Measurements from ENCODE around the gene C16orf92.

C16orf92 gene, protein sequence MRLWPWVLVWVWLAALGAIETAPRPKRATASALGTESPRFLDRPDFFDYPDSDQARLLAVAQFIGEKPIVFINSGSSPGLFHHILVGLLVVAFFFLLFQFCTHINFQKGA

DNA sequence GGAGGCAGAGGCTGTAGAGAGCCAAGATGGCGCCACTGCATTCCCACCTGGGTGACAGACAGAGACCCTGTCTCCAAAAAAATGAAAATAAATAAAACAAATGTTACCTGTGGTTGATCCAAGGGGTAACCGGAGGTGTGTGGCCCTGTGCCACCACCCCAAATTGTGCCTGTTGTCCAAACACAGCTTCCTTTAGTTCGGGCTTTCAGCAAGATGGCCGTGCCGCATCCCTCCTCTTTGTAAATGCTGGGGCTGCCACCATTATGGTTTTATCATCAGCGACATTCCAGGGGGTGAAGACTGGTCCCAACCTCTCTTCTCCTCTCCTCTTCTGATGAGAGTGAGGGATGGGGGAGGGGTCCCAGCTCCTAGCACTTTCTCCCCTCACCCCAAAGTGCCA is at the start of gene C16orf92:
Gene C16orf92 (plus strand): TSS at position 312 of the 400 bp plus-strand sequence. CDS start 143 bp downstream, outside the sequence.
- DNase-seq: no peak

DNA sequence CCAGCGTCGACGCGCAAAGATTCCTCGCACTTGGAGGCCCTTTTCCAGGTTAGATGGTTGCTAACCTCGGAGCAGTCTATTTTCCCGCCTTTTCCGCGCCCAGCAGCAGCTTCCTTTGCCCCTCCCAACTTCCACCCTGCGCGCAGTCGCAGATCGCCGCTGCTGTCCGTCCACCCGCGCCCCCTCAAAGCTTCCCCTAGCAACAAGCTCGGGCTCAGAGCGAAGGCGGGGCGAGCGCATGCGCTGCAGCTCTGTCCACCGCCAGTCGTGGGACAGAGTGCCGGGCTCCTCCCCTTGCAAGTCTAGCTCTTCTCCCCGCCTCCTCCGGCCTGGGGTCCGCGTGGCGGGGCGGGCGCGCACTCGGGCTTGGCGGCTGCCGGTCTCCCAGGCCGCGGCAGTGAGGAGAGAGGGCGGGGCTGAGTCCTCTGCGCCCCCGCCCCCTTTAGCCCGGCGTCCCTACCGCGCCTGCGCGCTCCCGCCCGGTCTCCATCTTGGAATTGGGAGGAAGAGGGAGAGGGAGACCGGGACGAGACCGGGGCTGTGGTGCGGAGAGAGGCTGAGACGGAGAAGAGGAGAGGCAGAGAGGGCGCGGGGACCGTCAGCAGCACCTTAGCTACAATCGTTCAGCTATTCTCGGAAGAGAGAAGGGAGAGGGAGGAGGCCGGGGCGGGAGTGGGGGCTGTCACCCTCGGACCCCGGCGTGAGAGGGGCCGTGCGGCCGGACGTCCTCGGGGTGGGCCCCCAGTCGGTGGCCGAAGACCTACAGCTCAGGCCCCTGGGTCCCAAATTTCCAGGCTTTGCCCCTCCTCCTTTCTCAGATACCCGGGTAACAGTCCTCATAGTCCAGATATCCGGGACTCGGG is 49.4 kb upstream of the C16orf92 start, which contains the start of gene TAOK2:
Gene TAOK2 (plus strand): TSS at position 485 of the 863 bp plus-strand sequence. CDS start 3,905 bp downstream, outside the sequence.
- DNase-seq: peak; percentile 91

DNA sequence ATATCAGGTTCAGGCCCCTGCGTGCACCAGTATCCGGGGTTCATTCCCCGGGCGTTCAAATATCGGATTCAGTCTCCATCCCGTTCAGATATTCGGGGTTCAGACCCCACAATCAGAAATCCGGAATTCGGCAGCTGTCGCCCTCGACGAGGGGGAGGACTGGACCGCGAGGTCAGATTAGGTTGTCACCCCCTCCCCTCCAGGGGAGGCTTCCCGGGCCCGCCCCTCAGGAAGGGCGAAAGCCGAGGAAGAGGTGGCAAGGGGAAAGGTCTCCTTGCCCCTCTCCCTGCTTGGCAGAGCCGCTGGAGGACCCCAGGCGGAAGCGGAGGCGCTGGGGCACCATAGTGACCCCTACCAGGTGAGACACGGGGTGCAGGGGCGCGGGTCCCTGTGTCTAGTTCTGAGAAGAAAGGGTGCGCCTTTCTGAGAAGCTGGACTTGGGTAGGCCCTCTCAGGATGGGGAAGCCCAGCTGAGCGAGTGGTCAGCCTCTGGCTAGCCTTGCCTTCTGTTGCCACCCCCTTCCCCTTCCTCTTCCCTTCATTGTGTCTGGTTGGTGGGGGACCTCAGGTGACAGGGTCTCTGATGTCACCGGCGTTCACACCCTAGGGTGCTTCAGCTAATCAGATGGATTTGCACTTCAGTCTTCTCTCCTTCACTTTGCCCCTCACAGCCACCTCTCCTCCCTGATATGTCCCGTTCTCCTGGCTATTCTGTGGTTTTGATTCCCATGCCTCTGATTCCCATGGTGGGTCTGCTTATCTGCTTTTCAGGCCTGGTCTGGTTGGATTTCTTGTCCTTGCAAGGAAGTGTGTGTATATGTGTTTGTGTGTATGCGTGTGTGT is 48.5 kb upstream of the C16orf92 start:
- DNase-seq: no peak

DNA sequence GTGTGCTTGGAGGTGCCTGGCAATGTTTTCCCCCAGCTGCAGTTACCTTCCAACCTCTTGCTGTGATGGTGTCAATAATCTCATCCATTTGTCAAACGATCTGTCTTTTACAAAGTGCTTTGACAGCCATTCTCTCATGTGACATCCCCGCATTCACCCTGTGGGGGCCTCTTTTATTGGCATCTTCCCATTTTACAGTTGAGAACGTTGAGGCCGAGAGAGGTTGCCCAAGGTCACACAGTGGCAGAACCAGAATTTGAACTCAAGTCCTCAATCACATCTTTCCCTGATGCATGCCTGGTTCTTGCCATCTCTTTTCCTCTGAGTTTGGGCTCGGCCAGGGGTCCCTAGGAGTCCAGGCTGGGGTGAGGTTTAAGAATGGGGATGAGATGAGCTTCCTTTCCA is 47.9 kb upstream of the C16orf92 start:
- no peak for DNase-seq

DNA sequence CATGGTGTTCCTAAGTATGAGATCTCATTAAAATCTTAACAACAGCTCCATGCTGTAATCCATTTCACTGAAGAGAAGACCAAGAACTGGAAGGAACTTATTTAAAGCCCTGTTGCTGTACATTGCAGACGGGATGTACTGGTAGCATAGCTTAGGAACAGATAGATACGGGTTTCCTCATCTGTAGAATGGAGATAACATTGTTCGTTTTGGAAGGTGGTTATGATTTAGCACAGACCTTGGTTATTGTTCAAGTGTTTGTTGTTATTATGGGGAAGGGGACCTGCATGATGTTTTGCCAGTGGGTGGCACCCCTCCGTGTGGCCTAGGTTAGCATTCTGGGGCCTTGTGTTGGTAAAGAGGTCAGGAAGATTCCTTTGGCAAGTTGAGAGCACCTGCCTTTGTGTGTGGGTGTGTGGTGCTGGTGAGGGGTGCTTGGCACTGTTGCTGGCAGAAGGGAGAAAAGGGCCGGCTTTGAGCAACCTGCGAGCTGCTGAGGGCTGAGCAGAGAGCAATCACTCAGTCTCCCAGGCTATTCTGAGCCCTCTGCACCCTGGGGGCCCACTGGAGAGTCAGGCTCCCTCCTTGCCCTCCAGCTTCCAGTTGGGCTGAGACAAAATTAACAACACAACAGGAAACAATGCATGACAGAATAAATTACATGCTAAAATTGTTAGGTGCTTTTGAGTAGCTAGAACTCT is 47.0 kb upstream of the C16orf92 start:
- no peak for DNase-seq

DNA sequence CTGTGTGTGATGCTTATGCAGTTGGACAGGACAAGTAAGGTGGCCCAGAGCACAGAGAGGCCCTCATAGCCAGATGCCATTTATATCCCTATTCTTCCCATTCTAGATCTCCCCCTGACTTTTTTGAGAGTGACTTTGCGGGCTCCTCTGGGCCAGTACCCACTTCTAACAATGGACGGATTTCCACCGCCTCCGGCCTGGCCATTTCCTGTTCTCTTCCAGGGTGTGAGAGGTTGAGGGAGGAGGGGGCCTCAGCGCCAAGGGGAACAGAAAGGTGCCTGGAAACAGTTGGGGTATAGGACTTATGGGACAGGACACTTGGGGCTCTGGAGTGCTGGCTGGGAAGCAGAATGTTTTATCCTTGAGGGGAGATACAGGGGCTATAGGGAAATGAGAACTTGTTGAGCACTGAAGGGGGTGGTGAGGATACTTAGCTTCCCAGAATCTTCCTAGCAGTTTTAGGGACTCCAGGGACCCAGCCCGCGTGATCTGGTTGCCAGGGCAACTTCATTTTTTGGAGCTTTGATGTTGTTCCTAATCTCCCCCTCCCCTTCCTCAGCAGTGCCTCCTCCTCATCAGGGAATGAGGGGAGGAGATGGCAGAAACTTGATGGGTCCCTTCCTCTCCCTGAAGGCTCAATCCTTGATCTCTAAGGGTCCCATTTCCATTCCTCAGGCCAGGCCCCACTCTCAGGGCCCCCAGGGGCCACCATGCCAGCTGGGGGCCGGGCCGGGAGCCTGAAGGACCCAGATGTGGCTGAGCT is 45.8 kb upstream of the C16orf92 start:
- DNase-seq: no peak

DNA sequence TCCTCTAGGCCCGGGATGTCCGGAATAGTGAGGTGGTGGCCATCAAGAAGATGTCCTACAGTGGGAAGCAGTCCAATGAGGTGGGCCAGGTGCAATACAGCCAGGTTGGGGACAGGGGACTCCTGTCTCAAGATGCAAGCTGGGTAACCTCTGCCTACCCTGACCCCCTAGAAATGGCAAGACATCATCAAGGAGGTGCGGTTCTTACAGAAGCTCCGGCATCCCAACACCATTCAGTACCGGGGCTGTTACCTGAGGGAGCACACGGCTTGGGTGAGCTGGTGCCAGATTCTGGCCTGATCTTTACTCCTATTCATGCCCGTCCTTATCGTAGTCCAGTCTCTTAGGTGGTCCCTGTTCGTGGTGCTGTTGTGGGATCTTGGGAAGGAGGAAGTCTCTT is 44.9 kb upstream of the C16orf92 start:
- no peak for DNase-seq

DNA sequence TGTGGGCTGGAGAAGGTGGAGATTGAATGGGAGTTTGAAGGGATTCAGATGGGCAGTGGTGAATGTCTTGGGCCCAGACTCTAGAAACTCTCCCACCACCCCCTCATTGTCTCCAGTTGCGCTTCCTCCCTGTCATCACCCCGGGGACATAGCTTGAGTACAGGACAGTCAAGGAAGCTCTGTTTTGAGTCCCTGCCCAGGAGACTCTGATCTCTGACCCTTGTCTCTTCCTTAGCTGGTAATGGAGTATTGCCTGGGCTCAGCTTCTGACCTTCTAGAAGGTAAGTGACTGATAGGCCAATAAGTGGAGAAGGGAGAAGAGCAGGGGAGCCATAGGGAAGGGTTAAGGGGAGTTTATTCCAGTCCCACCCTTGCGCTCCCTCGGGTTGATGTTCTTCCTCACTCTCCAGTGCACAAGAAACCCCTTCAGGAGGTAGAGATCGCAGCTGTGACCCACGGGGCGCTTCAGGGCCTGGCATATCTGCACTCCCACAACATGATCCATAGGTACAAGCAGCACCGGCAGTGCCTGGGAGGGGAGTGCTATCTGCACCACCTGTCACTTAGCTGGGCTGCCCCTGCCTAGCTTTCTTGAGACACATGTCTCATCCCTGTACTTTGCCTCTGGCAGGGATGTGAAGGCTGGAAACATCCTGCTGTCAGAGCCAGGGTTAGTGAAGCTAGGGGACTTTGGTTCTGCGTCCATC is 44.3 kb upstream of the C16orf92 start:
- no peak for DNase-seq

DNA sequence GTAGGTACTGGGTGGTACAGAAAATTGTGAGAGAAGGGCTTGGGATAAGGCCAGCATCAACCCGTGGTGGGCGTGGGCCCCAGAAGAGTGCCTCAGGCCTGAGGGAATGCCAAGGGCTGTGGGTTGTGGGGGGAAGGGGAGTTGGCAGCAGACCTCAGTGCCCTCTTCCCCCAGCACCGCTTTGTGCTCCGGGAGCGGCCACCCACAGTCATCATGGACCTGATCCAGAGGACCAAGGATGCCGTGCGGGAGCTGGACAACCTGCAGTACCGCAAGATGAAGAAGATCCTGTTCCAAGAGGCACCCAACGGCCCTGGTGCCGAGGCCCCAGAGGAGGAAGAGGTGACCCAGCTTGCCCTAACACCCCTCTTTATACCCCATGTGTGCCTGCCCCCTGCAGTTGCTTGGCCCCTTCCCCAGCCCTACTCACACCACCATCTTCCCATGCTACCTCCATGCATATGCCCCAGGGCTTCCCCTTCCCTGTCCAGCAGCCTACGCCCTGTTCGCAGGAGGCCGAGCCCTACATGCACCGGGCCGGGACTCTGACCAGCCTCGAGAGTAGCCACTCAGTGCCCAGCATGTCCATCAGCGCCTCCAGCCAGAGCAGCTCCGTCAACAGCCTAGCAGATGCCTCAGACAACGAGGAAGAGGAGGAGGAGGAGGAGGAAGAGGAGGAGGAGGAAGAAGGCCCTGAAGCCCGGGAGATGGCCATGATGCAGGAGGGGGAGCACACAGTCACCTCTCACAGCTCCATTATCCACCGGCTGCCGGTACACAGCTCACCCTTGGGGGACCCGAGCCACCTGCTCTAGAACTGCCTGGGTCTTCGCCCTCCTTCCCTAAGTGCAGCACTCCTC is 40.2 kb upstream of the C16orf92 start:
- DNase-seq: no peak

DNA sequence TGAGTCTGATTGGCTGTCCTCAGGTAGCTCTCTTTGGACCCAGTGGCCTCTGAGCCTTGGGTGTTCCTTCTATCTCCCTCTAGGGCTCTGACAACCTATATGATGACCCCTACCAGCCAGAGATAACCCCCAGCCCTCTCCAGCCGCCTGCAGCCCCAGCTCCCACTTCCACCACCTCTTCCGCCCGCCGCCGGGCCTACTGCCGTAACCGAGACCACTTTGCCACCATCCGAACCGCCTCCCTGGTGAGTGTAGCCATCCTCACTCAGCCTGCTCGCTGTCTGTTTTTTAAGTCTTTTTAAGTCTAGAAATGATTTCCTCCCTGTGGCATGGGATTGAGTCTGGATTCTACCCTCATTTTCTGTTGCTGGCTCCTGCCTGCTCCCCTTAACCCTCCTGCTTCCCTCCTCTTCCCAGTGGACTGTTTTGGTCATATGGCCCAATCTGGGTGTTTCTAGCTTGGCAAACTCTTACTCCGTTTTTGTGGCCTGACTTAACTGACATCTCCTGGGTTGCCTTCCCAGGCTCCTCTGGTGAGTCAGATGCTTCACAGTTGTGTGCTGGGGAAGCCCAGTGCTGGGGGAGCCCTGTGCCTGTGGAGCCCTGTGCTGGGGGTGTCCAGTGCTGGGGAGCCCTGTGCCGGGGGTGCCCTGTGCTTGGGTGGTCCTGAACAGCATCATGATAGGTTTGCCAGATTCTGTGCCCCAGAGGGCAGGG is 39.4 kb upstream of the C16orf92 start:
- no peak for DNase-seq

DNA sequence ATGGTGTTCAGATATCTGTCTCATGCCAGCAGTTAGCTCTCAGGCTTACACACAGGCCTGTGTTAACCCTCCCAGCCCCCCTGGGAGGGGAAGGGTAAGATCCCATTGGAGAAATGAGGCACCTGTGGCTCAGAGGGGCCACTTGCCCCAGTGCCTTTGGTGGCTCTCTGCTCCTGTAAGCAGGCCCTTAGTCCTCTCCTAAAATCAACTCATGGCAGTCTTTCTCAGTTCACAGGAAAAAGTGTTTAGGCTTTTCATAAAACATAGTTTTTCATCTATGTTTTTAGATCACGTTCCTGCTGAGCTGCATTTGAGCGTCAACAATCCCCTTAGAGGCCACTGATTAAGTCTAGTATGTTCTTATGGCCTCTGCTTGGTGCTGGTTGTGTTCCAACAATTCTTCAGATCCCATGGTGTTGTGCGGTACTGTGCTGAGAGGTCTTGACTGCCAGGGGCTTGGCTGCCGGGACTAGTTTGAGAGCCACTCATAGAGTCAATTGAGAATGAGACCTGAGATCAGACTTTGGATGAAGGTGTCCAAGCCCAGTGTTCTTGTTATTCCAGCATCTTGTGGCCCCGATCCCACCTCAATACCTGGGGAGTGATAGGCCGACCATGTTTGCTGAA is 38.7 kb upstream of the C16orf92 start:
- no peak for DNase-seq

DNA sequence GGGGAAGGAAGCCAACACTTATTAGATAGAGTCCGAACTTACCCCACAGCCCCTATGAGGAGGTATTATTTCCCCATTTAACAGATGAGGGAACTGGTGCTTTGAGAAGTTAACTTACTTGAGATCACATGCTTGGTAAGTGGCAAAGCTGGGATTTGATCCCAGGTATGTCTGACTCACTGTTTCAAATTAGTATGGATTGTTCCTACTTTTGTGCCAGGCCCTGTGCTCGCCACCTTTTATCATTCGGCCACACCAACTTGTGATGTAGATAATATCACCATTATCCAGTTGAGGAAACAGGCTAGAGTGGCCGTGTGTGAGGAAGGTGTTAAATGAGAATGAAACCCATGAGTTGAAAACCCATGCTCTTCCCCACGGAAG is 38.2 kb upstream of the C16orf92 start:
- no peak for DNase-seq

DNA sequence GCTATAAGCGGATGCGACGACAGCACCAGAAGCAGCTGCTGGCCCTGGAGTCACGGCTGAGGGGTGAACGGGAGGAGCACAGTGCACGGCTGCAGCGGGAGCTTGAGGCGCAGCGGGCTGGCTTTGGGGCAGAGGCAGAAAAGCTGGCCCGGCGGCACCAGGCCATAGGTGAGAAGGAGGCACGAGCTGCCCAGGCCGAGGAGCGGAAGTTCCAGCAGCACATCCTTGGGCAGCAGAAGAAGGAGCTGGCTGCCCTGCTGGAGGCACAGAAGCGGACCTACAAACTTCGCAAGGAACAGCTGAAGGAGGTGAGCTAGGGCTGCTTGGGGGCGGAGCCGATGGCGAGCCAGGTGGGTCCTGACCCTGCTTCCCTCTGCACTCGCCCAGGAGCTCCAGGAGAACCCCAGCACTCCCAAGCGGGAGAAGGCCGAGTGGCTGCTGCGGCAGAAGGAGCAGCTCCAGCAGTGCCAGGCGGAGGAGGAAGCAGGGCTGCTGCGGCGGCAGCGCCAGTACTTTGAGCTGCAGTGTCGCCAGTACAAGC is 37.7 kb upstream of the C16orf92 start:
- DNase-seq: no peak

DNA sequence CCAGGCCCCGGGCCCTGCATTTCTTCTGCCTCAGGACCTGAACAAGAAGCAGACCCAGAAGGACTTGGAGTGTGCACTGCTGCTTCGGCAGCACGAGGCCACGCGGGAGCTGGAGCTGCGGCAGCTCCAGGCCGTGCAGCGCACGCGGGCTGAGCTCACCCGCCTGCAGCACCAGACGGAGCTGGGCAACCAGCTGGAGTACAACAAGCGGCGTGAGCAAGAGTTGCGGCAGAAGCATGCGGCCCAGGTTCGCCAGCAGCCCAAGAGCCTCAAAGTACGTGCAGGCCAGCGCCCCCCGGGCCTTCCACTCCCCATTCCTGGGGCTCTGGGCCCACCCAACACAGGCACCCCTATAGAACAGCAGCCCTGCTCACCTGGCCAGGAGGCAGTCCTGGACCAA is 36.8 kb upstream of the C16orf92 start:
- no peak for DNase-seq

DNA sequence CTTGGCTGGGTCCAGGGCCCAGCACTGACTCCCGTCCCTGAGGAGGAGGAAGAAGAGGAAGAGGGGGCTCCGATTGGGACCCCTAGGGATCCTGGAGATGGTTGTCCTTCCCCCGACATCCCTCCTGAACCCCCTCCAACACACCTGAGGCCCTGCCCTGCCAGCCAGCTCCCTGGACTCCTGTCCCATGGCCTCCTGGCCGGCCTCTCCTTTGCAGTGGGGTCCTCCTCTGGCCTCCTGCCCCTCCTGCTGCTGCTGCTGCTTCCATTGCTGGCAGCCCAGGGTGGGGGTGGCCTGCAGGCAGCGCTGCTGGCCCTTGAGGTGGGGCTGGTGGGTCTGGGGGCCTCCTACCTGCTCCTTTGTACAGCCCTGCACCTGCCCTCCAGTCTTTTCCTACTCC is 36.1 kb upstream of the C16orf92 start:
- DNase-seq: no peak

DNA sequence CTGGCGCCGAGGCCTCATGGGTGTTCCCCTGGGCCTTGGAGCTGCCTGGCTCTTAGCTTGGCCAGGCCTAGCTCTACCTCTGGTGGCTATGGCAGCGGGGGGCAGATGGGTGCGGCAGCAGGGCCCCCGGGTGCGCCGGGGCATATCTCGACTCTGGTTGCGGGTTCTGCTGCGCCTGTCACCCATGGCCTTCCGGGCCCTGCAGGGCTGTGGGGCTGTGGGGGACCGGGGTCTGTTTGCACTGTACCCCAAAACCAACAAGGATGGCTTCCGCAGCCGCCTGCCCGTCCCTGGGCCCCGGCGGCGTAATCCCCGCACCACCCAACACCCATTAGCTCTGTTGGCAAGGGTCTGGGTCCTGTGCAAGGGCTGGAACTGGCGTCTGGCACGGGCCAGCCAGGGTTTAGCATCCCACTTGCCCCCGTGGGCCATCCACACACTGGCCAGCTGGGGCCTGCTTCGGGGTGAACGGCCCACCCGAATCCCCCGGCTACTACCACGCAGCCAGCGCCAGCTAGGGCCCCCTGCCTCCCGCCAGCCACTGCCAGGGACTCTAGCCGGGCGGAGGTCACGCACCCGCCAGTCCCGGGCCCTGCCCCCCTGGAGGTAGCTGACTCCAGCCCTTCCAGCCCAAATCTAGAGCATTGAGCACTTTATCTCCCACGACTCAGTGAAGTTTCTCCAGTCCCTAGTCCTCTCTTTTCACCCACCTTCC is 35.5 kb upstream of the C16orf92 start:
- DNase-seq: no peak

DNA sequence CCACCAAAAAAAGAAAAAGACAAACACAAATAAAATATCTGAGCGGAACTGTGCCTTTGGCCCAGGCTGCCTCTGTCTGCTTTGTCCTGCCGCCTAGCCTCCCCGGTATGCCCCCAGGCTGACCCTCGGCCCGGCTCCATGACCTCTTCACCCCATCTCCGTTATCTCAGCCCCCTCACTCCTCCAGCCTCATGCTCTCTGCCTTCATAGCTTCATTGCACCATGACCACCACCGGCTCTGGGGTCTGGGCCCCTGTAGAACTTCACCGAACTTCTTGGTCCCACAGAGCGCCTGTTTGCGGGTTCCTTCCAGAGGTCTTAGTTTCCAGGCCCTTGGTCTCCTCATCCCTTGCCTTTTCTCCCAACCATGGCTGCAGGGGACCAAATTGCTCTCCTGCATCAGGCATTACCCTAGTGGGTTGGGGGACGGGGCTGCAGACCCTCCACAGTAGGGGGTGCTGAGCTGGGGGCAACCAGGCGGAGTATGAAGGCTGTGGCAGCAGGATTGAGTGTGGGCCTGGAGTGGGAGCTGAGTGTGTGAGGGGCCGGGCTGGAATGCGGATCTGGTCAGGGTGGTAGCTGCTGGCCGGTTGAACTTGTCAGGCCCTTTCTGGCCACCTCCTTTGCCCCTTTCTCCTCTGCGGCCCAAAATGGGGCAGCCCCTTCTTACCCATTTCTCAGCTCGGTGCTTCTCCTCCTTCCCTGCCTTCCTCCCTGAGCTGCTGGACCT is 34.5 kb upstream of the C16orf92 start:
- DNase-seq: no peak

Measured in NCI-H748 treated with DMSO at 0.1 percent for 48 hours (cell line).